COLO668 (cell line): ENCODE data around the gene ENTPD2.

Experiments used
- DNase-seq: peaks from one replicate; lab custom pipeline; 2025; ENCODE audit not compliant: unreplicated experiment; lab: John Stamatoyannopoulos, UW

ENTPD2 gene

GRCh38 chr9:137080260-137081122, 26.6 kb upstream of the ENTPD2 start:
- DNase-seq = no peak

- no peak for DNase-seq
These were observed 25.5 kb upstream of the ENTPD2 start for GRCh38 chr9:137079401-137079787.

- peak; percentile 80 for DNase-seq
These were observed 25.0 kb upstream of the ENTPD2 start for GRCh38 chr9:137078701-137079400.

- DNase-seq = peak; percentile 38
These were observed 24.2 kb upstream of the ENTPD2 start for GRCh38 chr9:137077758-137078693.

- DNase-seq = peak; percentile 75
These were observed 23.3 kb upstream of the ENTPD2 start, which contains the start of gene UAP1L1 for GRCh38 chr9:137077010-137077747. Gene UAP1L1 (plus strand): TSS chr9:137077517. CDS start chr9:137077533, 16 bp downstream.

- DNase-seq = no peak
These were observed 22.8 kb upstream of the ENTPD2 start for GRCh38 chr9:137076636-137077009.

- DNase-seq = no peak
These were observed 21.5 kb upstream of the ENTPD2 start for GRCh38 chr9:137075275-137075775.

GRCh38 chr9:137074657-137075274, 20.9 kb upstream of the ENTPD2 start:
- no peak for DNase-seq

GRCh38 chr9:137073992-137074399, 20.1 kb upstream of the ENTPD2 start:
- no peak for DNase-seq

GRCh38 chr9:137071282-137071681, 17.4 kb upstream of the ENTPD2 start:
- DNase-seq = no peak

GRCh38 chr9:137070906-137071275, 17.0 kb upstream of the ENTPD2 start:
- DNase-seq = peak; percentile 84

- DNase-seq = peak; percentile 96
These were observed 16.5 kb upstream of the ENTPD2 start, which contains the start of gene SAPCD2 for GRCh38 chr9:137070201-137070905. Gene SAPCD2 (minus strand): TSS chr9:137070557. CDS start chr9:137070460, 97 bp downstream.

GRCh38 chr9:137069508-137070091, 15.7 kb upstream of the ENTPD2 start:
- peak; percentile 66 for DNase-seq

GRCh38 chr9:137068539-137069507, 15.0 kb upstream of the ENTPD2 start:
- peak; percentile 53 for DNase-seq

- peak; percentile 91 for DNase-seq
These were observed 14.1 kb upstream of the ENTPD2 start for GRCh38 chr9:137067860-137068538.

- DNase-seq = no peak
These were observed 12.4 kb upstream of the ENTPD2 start for GRCh38 chr9:137066096-137066861.
